Measurements from ENCODE around the gene EMB. TPM values are rescaled to one million over a fixed set of nuclear protein-coding genes. Genes with fewer than 3 reads are reported as not detected.

Gene EMB
- polyA plus RNA-seq, 4 donors = 3.5 to 5.1 (median 3.7) TPM

Other genes with a start within 250 kb of the EMB start
- gene PARP8, start 225.3 kb upstream of the EMB start, polyA plus RNA-seq (ENCODE audit: insufficient read length in 4 of 4) = 10 to 100 TPM; 14.7 to 17.7 (median 15.9) TPM

Measured in left renal cortex interstitium (tissue), 4 donors.